HG02884 (cell line): ENCODE measurements around the gene FAM222A.
A peak's percentile ranks its signal among the peaks of the same experiment; 100 is the strongest.

ENCODE experiments used
- ATAC-seq: cut with Tn5 transposase; IDR thresholded peaks from one replicate; pipeline ENCODE4 v1.9.1; 2021; ENCODE audit warnings: mild to moderate bottlenecking, moderate library complexity; ENCODE audit not compliant: unreplicated experiment

Gene FAM222A

DNA sequence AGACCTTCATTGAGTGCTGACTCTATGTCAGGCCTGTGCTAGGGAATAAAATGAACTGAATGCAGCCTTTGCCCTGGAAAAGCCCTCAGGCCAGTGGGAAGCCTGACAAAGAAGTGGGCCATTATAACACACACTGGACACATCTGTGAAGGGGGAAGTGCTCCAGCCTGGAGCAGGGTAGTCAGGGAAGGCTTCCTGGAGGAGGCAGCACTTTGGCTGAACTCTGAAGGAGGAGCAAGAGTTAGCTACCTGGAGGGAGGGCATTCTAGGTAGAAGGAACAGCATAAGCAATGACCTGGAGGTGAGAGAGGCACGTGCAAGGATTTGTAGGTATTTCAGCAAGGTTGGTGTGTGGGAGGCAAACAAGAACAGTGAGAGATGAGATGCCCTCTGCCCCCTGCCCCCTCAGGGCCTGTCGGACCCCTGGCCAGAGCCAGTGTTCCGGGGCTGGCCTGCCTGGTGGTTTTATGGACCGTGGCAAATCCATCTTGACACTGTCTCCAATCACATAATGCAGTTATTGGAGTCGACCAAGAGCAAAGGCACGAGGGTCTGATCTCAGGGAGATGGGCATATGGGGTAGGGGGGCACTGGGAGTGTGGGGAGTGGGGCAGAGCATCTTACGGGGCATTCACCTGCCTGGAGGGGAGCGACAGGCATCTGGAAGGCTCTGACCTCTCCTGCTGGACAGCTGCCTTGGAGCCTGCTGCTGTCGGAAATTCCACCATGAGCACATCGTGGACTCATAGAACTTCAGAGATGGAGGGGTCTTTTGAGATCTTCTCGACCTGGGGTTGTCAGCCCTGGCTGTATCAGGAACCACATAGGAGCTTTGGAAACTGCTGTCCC lies 2.7 kb upstream of the FAM222A start:
- no peak for ATAC-seq

DNA sequence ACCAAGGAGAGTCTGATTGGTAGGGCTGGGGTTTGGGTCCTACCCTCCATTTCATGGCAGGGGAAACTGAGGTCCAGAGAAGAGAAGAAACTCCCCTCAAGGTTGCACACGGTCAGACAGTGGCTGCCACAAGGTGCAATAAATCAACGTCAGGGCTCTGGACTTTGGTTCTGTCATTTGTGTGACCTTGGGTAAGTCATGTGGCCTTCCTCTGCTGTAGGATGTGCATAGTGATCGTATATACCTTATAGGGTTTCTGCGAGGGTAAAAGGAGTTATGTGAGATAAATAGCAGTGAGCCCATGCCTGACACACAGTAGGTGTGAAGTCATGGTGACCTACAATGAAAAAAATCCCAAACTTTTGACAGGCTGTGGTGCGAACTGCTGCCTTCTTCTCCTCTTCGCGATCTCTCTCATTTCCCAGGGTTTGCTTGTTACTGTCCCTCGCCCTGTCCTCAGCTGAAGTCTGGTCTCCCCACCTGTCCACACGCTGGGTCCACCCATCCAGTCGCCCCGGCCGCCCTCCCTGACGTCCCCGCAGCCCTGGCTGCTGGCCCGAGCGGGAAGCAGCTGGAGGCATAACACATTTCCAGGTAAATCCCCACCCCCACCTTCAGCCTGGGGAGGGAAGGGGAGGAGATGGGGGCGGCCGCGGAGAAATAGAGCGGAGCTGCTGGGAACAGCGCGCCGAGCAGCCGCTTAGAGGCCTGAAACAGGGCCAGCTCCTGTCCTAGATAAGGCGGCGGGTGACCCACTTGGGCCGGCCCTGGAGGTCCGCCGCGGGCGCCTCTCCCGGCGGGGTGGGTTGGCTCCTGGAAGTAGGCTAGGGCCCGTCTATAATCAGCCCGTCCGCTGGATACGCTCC lies 1.8 kb upstream of the FAM222A start:
- ATAC-seq: no peak

DNA sequence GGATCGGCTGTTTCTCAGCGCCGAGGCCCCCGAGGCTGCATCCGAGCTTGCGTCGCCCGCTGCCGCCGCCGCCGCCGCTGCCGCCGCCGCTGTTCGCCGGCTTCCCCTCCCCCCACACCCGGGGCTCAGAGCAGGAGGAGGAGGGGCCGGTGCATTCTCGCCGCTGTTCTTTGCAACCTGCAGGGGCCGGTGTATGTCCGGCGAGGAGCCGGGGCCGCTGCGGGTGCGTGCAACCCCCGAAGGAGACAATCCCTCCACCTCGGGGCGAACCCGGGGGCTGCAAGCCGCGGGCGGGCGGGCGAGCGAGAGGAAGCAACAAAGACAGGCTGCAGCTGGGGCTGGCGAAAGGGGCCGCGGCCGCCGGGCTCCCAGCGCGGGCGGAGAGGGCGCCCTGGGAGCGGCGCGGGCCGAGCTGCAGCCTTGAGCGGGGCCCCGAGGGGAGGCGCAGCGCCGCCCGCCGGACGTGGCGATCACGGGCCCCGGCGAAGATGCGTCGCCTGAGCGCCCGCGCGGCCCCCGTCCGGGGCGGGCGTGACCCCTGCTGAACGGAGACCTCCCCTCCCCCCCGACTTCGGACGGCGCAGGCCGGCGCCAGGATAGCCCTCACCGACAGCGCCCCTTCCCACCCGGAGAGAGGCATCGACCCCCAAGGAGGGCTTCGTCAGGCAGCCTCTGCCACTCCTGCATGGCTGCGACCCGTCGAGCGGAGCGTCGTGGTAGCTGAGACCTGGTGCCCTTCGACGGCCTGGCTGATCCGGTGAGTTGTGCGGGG lies 702 bp downstream of the FAM222A start:
- ATAC-seq: peak; percentile 16

DNA sequence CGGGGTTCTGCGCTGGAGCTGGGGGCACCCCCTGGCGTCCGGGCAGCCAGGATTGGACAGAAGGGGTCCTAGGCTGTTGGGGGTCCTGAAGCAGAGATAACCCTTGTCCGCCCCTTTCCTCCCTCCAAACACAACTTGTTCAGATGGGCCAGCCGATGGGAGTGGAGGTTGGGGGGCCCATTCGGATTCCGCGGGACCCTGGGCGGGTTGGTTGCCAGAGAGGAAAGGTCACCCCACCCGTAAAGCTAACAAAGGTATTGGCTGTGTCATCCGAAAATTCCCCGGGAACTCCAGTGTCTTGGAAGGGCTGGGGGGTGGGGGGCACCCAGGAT lies 1.3 kb downstream of the FAM222A start:
- no peak for ATAC-seq

DNA sequence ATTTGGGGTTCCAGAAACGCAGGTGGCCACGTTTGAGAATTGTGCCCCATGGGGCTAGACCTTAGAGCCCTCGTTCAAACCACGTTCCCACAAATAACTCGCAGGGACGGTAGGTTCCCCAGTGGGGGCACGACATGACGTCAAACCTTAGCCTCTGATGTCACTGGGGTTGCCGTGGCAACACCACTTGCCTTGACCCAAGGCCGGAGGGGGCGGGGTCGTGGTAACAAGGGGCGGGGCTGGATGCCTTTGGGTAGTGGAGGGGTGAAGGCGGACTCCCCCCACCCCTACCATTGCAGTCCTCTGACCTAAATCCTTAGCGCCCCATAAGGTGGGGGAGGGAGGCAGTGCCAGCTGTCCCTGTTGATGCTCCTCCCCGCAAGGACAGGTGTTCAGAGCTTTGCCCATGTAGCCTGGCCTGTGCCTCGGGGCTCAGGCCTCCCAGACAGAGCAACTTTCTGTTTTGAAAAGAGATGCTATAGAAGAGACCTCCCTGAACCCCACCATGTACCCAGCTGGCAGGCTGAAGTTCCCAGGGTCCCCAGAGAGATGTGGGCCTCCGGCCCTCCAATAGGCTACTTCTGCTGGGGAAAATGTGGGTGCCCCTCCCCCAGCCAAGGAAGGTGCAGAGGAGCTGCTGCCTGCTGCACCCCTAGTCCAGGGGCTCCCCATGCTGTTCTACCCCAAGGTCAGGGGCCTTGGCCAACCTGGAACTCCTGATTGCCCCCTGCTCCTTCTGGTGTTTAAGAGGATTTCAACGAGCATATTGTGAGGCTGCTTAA lies 1.9 kb downstream of the FAM222A start:
- ATAC-seq: no peak

DNA sequence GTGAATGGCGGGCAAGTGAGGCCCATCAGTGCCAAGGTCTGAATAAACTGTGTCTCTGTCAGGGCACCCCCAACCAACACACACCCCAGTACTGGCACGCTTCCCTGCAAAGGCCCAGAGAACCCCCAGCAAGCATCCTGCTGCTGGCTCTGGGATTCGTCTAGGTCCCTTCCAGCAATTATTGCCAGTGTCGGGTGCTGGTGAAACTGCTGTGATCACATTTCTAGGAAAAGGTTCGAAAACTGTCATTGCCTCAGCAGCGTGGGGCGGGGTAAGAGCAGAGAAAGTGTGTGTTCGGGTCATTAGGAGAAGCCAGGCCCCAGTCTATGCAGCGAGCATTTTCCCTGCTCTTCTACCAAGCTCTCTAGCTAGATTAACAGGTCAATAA lies 2.5 kb downstream of the FAM222A start:
- ATAC-seq: no peak

DNA sequence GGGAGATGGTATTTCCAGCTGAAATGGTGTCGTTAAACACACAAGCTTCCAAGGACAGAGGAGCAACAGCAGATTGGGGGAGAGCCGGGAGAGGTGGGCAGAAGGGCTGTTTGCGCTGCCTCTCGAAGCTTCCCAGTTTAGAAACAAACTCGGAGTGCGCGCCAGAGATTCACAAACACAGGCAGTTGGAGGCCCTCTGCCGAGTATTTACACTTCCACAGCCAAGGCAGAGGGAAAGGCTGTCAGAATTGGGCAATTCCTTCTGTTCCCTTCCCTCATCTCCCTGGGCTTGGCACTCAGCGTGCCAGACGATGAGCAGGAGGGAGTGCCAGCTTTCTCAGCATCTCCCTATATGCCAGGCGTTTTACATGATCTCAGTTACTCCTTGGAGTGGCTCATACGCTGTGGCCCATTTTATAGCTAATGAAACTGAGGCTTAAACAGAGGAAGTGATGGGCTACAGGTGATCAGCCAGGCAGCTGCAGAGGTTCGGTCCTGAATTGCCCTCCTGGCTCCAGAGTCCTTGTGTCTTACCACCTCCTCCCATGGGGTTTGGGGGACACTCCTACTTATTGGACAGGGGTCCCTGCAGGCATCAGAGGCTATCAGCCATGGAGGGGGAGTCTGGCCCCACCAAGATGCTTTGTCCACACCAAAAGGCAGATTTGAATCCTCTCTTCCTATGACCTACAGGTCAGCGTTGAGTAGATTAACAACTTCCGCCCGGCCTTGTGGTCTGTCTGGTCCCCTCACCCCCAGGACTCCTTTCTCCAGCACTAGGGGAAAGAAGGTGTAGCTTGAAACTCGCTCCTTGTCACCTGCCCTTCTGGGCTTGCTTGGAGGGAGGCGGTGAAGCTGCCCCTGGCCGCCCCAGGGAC lies 3.1 kb downstream of the FAM222A start:
- no peak for ATAC-seq

DNA sequence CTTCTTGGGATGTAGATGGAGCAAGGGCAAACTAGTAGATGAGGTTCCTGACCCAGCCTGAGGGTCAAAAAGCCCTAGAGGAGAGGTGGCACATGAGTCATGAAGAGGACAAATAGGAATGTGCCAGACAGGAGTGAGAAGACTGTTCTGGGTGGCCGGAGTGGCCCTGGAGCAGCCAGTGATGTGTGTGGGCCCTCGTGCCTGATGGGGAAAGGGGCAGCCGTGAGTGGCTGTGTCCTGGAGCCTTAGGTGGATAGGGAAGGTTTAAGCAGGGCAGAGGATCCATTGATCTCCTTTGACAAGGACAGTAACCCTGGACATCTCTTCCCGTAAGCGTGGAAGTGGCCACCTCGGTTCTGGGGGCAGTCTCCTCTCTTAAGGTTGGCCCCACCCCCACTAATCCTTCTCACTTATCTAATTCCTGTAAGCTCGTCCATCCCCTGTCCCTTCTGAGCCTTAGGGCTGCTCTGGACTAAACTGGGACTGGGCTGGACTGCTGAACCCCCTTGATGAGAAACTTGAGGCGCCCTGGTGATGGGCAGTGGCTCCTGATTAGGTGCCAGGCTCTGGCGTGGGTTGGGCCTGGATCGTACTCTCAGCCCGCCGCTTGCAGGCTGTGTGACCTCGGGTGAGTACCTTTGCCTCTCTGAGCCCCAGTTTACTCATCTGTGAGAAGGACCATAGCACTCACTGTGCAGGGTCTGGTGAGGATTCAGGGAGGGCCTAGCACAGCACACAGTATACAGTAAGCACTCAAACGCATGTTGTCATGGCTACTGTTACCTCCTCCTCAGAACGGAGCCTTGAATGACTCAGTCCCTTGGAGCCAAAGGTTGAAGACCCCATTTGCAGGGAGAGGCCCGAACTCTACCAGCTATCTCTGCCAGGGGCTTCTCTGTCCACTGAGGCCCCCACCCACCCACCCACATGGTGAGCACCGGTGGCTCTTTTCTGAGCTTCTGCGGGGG lies 4.0 kb downstream of the FAM222A start:
- no peak for ATAC-seq

DNA sequence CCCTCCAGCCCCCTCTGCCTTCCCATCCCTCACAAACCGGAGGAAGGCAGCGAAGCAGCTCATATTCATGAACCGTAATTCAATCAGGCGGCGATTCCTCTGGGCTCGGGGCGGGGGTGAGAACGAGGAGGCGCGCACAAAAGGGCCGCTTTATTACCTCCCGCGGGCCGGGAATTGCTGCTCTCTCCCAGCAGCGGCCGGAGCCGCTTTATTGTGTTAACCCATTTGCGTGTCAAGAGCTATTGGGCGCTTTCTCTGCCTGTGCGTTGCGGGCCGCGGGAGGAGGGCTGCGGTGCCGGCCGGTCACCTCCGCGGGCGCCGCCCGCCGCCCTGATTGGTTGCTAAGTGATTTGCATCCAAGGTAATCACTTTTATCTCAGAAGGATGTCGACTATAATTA lies 4.8 kb downstream of the FAM222A start:
- ATAC-seq: no peak

DNA sequence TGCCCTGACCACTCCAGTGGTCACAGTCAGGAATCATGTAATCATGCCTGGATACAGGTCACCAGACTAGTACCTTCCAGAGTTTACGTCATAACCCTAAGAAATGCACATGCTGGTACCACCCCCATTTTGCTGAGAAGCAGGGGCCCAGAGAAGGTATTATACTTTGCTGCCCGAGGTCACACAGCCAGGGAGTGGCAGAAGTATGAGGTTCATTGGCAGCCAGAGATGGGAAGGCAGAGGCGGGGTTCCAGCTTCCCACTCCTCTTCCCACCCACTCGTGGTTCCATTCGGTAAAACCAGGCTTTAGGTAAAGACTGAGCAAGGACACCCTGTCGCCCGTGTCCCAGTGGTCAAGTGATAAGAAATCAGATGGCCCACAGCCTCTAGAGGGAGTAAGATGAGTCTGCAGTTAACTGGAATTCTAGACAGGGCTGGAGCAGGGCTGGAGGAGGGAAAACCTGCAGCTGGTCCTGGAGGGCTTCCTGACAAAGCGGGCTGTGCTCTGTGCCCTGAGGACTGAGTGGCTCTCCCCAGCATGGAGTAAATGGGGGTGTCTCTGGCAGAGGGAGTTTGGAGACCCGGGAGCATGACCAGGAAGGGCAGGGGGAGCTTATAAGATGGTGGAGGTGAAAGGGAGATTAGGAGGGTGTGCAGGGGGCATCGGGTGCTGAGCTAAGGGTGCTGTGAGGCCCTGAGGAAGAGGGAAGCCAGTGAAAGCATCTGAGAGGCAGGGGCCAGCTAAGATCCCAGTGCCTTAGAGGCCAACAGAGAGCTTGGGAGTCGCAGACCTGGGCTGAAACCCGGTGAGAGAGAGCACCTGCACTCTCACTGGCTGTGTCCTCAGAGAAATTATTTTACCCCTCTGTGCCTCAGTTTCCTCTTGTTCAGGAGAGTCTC lies 5.7 kb downstream of the FAM222A start:
- ATAC-seq: no peak

DNA sequence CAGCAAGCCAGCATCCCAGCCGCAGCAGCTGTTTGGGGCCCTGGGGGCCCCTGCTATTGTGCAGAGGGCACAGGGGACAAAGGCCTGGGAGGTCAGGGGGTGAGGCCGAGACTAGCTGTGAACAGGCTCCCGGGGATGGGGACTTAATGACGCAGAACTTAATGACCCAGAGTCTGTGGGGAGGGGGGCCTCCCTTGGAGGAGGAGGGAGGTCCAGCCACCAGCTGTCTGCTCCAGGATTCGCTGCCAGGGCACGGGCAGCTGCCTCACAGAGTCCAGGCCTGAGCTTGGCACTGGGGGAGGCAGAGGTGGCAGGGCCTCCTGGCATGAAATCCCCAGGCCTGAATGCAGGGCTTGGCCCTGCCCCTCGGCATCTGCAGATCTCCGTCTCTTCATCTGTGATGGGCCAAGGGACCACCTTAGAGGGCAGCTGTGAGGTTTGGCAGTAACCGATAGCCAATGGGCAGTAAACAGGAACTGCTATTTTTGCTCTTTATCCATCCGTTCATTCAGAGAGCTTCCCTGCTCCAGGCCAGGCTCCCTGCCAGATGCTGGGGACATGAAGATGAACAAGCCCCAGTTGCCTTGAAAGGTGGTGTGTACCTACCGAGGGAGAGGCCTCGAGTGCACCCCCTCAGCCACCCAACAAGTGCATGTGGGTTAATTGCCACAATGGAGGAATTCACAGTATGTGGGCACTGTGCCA lies 6.7 kb downstream of the FAM222A start:
- no peak for ATAC-seq

DNA sequence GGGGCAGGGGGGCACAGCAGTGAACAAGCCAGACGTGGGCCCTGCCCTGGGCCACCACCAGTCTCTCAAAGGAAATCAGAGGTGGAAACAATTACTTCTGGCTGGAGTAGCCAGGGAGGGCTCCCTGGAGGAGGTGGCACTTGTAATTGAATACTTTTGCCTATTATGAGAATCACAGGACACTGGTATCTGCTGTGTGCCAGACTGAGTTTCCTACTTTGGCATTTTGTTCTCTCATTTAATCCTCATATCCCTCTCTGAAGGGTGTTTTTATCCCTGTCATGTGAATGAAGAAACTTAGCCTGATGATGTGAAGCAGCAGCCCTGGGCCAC lies 7.2 kb downstream of the FAM222A start:
- no peak for ATAC-seq

DNA sequence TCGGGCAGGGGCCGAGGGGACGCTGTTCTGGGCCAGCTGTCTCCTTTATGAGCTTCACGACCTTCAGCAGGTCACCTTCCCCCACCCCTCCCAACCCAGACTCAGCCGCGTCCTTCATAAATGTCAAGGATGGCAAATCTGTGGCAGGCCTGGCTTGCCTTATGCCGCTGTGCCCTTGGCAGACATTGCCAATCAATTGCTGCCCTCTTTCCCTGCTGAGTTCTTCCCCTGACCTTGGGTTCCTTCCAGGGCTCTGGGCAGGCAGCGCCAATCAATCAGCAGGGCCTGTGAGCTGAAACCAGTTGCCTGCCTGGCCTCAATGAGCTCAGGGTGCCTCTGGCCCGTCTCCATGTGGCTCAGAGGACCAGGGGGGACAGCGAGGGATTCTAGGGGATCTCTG lies 7.7 kb downstream of the FAM222A start:
- no peak for ATAC-seq

DNA sequence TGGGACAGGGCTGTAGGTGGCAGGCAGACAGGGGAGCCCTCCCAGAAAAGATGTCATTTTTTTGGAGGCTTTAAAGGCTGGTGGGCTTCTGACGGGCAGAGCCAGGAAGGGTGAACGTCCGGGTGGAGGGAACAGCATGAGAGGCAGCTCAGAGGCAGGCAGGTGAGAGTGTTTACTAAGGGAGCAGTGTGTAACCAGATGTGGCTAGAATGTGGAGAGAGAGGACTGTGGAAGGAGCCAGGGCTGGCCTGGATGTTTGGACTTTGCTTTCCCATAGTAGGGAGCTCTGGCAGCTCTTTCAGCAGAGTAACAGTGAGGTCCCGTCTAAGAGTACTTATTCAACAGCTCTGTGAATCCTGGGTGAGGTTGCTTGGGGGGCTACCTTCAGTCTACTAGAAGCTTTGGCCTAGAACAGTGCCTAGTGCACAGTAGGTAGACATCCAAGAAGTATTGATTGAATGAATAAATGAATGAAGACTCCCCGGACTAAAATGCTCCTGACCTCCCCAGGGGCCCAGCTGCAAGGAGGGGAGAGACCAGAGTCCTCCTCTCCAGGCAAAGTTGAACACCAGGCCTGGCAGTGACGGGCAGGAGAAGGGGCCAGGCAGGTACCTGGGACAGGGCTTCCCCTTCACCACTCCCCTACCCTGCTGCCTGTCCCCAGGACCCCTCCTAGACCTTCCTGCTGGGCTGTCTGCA lies 8.5 kb downstream of the FAM222A start:
- ATAC-seq: no peak

DNA sequence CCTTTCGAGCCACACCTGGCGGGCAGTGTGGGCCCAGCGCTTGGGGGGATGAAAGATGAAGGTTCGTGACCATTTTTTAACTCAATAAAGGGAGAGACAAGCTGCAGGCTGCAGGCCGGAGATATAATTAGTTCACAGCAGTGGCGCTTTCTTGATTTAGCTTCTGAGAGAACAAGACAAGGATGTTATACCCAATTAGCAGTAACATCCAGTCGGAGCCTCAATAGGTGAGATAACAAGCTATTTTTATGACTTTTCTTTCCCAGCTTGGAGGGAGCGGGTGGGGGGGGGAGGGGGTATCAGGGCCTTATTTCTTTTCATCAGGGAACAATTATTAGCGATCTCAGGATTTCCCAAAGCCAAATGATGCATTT lies 9.1 kb downstream of the FAM222A start:
- no peak for ATAC-seq

DNA sequence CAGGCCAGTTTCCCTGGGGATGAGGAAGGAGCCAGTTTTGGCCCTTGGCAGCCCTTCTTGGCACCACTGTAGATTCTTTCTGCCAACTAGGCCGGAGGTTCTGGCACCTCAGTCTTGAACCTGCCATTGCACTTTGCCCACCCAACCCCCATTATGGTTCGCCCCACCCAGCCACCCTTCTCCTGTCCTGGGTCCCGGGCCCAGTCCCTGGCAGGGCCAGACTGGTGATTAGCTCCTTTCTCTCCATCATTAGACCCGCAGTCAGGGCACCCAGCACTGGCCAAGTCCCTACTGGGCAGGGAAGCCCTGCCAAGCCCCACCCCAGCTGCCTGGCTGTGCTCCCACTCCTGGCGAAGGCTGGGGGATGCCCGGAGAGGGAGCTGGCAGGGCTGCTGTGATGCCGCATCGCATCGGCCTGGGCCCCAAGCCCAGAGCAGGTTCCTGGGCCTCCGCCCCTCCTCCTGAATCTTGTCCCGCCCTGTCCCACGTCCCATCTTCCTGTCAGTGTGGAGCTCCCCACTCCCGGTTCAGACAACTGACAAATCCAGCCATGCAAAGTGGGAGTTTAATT lies 9.8 kb downstream of the FAM222A start:
- ATAC-seq: no peak
